K562 (cell line): ENCODE data around the gene MED15. TPM values are rescaled to one million over a fixed set of nuclear protein-coding genes. Genes with fewer than 3 reads are reported as not detected.

Source experiments
- ADNP ChIP-seq: fragments of 200-800 bp; sonication (Bioruptor generic); IDR thresholded peaks from 2 replicates; pipeline ENCODE4 v1.6.1; 2016; ENCODE audit warnings: missing genetic modification characterization, missing compliant biosample characterization
- CHD1 ChIP-seq: fragments of 200-600 bp; sonication (generic); IDR thresholded peaks from one replicate; pipeline ENCODE4 v1.6.1; 2012; ENCODE audit warnings: mild to moderate bottlenecking, moderate library complexity, low read length, inconsistent platforms
- CTBP1 ChIP-seq: fragments of 450-650 bp; IDR thresholded peaks from 2 replicates; pipeline ENCODE4 v1.6.1; 2016; ENCODE audit warnings: borderline replicate concordance
- E2F1 ChIP-seq: sonication (generic); formaldehyde crosslinking; IDR thresholded peaks from 2 replicates; pipeline ENCODE4 v1.8.1; 2023; ENCODE audit warnings: mild to moderate bottlenecking, missing genetic modification reagents, moderate library complexity
- EGR1 ChIP-seq: fragments of 450-650 bp; conservative IDR thresholded peaks from 2 replicates; pipeline ENCODE4 v1.6.1; 2017; ENCODE audit warnings: mild to moderate bottlenecking
- FOXJ2 ChIP-seq: fragments of 200-800 bp; sonication (Bioruptor generic); IDR thresholded peaks from 2 replicates; pipeline ENCODE4 v1.6.1; 2016; ENCODE audit warnings: missing genetic modification characterization, missing compliant biosample characterization
- GATAD2B ChIP-seq: fragments of 450-650 bp; IDR thresholded peaks from 2 replicates; pipeline ENCODE4 v1.6.1; 2017; ENCODE audit warnings: mild to moderate bottlenecking, borderline replicate concordance
- HDAC2 ChIP-seq: fragments of 450-650 bp; IDR thresholded peaks from 2 replicates; pipeline ENCODE4 v1.6.1; 2016; ENCODE audit warnings: mild to moderate bottlenecking
- KDM4B ChIP-seq, 2 experiments: fragments of 450-650 bp in 1 of 2; sonication (generic) in 1 of 2; IDR thresholded peaks; 2 replicates each; pipeline ENCODE4 v1.6.1; 2016 to 2017; ENCODE audit warnings: borderline replicate concordance in 2 of 2, antibody characterized with exemption in 1 of 2, low read depth in 1 of 2, mild to moderate bottlenecking in 1 of 2
- PML ChIP-seq: IDR thresholded peaks from 2 replicates; pipeline ENCODE4 v1.6.1; 2012; ENCODE audit warnings: low read length, inconsistent platforms
- POLR3G ChIP-seq: IDR thresholded peaks from 2 replicates; pipeline ENCODE4 v1.6.1; 2011; ENCODE audit not compliant: insufficient read length, insufficient replicate concordance; ENCODE audit errors: extremely low read depth
- PTRF ChIP-seq: fragments of 450-650 bp; IDR thresholded peaks from 2 replicates; pipeline ENCODE4 v1.6.1; 2016; ENCODE audit warnings: mild to moderate bottlenecking, missing genetic modification characterization, missing compliant biosample characterization
- PTTG1 ChIP-seq: fragments of 450-650 bp; IDR thresholded peaks from 2 replicates; pipeline ENCODE4 v1.6.1; 2016; ENCODE audit warnings: low read depth, mild to moderate bottlenecking, missing genetic modification characterization, missing compliant biosample characterization
- RBM22 ChIP-seq: fragments of 200-400 bp; formaldehyde crosslinking; IDR thresholded peaks from 2 replicates; pipeline ENCODE4 v1.6.1; 2018; ENCODE audit warnings: low read length, low read depth; ENCODE audit not compliant: poor library complexity, severe bottlenecking
- SIN3B ChIP-seq: fragments of 450-650 bp; IDR thresholded peaks from 2 replicates; pipeline ENCODE4 v1.6.1; 2017; ENCODE audit warnings: low read depth, mild to moderate bottlenecking, moderate library complexity
- SMC3 ChIP-seq: conservative IDR thresholded peaks from 2 replicates; pipeline ENCODE4 v1.6.1; 2011; ENCODE audit warnings: low read depth, low read length, improper control_type of control experiment; ENCODE audit not compliant: insufficient read depth
- SRSF7 ChIP-seq: fragments of 200-400 bp; formaldehyde crosslinking; optimal IDR thresholded peaks from 2 replicates; pipeline ENCODE3; 2017; ENCODE audit warnings: mild to moderate bottlenecking, low read depth, low read length
- STAT5B ChIP-seq: fragments of 250-450 bp; sonication (Bioruptor Pico); IDR thresholded peaks from 2 replicates; pipeline ENCODE4 v1.8.0; 2021; ENCODE audit warnings: mild to moderate bottlenecking, inconsistent platforms
- TEAD2 ChIP-seq: fragments of 450-650 bp; IDR thresholded peaks from 2 replicates; pipeline ENCODE4 v1.6.1; 2016; ENCODE audit warnings: missing genetic modification characterization, control low read depth, missing compliant biosample characterization
- XRCC3 ChIP-seq: fragments of 450-650 bp; IDR thresholded peaks from 2 replicates; pipeline ENCODE4 v1.6.1; 2017; ENCODE audit warnings: mild to moderate bottlenecking, moderate library complexity
- YY1 ChIP-seq, 3 experiments: IDR thresholded peaks; 2 replicates each; pipeline ENCODE4 v1.6.1; 2011; ENCODE audit warnings: low read length in 2 of 3, mild to moderate bottlenecking in 2 of 3, moderate library complexity in 2 of 3, borderline replicate concordance in 1 of 3, control low read depth in 1 of 3, low read depth in 1 of 3; ENCODE audit not compliant: insufficient read depth in 3 of 3, insufficient replicate concordance in 2 of 3, control insufficient read depth in 1 of 3, insufficient read length in 1 of 3; ENCODE audit errors: extremely low read depth in 1 of 3
- ZFX ChIP-seq: sonication (generic); formaldehyde crosslinking; IDR thresholded peaks from 2 replicates; pipeline ENCODE4 v1.8.0; 2022; ENCODE audit warnings: mild to moderate bottlenecking, missing genetic modification reagents, moderate library complexity
- ZKSCAN3 ChIP-seq: fragments of 250-450 bp; sonication (Bioruptor Pico); IDR thresholded peaks from 2 replicates; pipeline ENCODE4 v1.4.0; 2020
- ZNF184 ChIP-seq: sonication (generic); formaldehyde crosslinking; IDR thresholded peaks from 2 replicates; pipeline ENCODE4 v1.5.0; 2020; ENCODE audit warnings: missing genetic modification reagents
- ZNF239 ChIP-seq: fragments of 250-450 bp; sonication (Bioruptor Pico); IDR thresholded peaks from 2 replicates; pipeline ENCODE4 v1.4.0; 2020; ENCODE audit warnings: mild to moderate bottlenecking
- ZNF408 ChIP-seq: fragments of 250-450 bp; sonication (Bioruptor Pico); IDR thresholded peaks from 2 replicates; pipeline ENCODE4 v1.4.0; 2020; ENCODE audit warnings: low read depth, mild to moderate bottlenecking, moderate library complexity
- ZNF764 ChIP-seq: fragments of 250-450 bp; sonication (Bioruptor Pico); IDR thresholded peaks from 2 replicates; pipeline ENCODE4 v1.4.0; 2020; ENCODE audit warnings: low read depth, mild to moderate bottlenecking, moderate library complexity
- ZNF77 ChIP-seq: fragments of 250-450 bp; sonication (Bioruptor Pico); IDR thresholded peaks from 2 replicates; pipeline ENCODE4 v1.5.0; 2020
- polyA plus RNA-seq, 8 experiments: library from polyadenylated mRNA; depleted of rRNA in 4 of 8; stranded (reverse) in 5 of 8; unstranded in 3 of 8; fragments of >200 nt; fragmentation: Nextera tagmentation in 2 of 8; fragmentation: Illumina TruSeq in 1 of 8; extraction: Ambion mirVana in 2 of 8; extraction: Trizol in 1 of 8; gene quantifications; 2 replicates each; pipeline versions ENCODE4 v1.2.1 to v1.2.3, GENCODE V29; 2011 to 2014; ENCODE audit warnings: inconsistent platforms in 1 of 8, missing spikeins in 1 of 8
- total RNA-seq, 7 experiments: library from RNA; depleted of rRNA in 6 of 7; stranded (reverse); fragments of >200 nt in 6 of 7; fragmentation: Illumina TruSeq in 2 of 7; extraction: Trizol in 2 of 7; gene quantifications; 2 replicates each; pipeline versions ENCODE4 v1.2.1 to v1.2.3, GENCODE V29; 2011 to 2021; ENCODE audit warnings: low replicate concordance in 1 of 7

The MED15 gene
- total and polyA plus RNA-seq, 9 of the 15 experiments (the other 6 are each of a cell fraction or from before 2014, with no cell fraction given): 4.0 to 271 (median 60.1) TPM

GRCh38 chr22:20526628-20527355, 19.4 kb downstream of the MED15 start (continued):
- TF ChIP-seq CHD1 (peak; percentile 76), SRSF7 (no peak), ZFX (CRISPR knock-in tag) (no peak), EGR1 (no peak), E2F1 (CRISPR knock-in tag) (no peak; the same call in 1 of the 2 replicates), PML (0 out of 2 replicates have a peak, but pooled peaks have one; percentile 19), ZNF239 (no peak), SIN3B (no peak), CTBP1 (no peak), STAT5B (CRISPR knock-in tag) (no peak), YY1 (IDR thresholded peaks at IDR 0.05; ENCODE audit: borderline replicate concordance in 1 of 3, control insufficient read depth in 1 of 3, extremely low read depth in 1 of 3, insufficient read depth in 3 of 3, insufficient read length in 1 of 3, insufficient replicate concordance in 2 of 3, low read depth in 1 of 3, low read length in 2 of 3) (no peak), XRCC3 (no peak), GATAD2B (no peak), RBM22 (no peak), ZNF408 (CRISPR knock-in tag) (no peak), ZNF77 (no peak), ADNP (tag) (no peak), HDAC2 (no peak), ZNF764 (CRISPR knock-in tag) (0 out of 2 replicates have a peak, but pooled peaks have one; percentile 29), PTTG1 (tag) (no peak), ZKSCAN3 (CRISPR knock-in tag) (no peak; the same call in 1 of the 2 replicates), TEAD2 (no peak), SMC3 (no peak), ZNF184 (no peak), PTRF (tag) (no peak), KDM4B (IDR thresholded peaks at IDR 0.05; ENCODE audit: borderline replicate concordance in 2 of 2, low read depth in 1 of 2) (no peak), FOXJ2 (0 out of 2 replicates have a peak, but pooled peaks have one; percentile 13), POLR3G (no peak)
